Loucy (cell line): ENCODE measurements around the gene VPS9D1.

ENCODE experiments used
- EZH2phosphoT487 ChIP-seq: fragments of 200-600 bp; IDR thresholded peaks from 2 replicates; pipeline ENCODE4 v1.6.1; 2018; ENCODE audit warnings: antibody characterized with exemption, mild to moderate bottlenecking, moderate library complexity, borderline replicate concordance
- TF ChIP-seq, protein P1 (sequence below): fragments of 200-600 bp; sonication (generic); conservative IDR thresholded peaks from 2 replicates; pipeline ENCODE4 v1.5.1; 2014; ENCODE audit warnings: mild to moderate bottlenecking, antibody characterized with exemption, low read length

DNA sequence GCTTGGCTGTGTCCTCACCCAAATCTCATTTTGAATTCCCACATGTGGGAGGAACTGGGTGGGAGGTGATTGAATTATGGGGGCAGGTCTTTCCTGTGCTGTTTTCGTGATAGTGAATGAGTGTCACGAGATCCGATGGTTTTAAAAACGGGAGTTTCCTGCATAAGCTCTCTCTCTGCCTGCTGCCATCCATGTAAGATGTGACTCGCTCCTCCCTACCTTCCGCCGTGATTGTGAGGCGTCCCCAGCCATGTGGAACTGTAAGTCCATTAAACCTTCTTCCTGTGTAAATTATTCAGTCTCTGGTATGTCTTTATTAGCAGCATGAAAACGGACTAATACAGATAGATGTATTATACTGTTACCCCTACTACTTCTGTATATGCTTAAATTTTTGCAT is 59.5 kb downstream of the VPS9D1 start:
- TF ChIP-seq, protein P1, sequence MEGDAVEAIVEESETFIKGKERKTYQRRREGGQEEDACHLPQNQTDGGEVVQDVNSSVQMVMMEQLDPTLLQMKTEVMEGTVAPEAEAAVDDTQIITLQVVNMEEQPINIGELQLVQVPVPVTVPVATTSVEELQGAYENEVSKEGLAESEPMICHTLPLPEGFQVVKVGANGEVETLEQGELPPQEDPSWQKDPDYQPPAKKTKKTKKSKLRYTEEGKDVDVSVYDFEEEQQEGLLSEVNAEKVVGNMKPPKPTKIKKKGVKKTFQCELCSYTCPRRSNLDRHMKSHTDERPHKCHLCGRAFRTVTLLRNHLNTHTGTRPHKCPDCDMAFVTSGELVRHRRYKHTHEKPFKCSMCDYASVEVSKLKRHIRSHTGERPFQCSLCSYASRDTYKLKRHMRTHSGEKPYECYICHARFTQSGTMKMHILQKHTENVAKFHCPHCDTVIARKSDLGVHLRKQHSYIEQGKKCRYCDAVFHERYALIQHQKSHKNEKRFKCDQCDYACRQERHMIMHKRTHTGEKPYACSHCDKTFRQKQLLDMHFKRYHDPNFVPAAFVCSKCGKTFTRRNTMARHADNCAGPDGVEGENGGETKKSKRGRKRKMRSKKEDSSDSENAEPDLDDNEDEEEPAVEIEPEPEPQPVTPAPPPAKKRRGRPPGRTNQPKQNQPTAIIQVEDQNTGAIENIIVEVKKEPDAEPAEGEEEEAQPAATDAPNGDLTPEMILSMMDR = no peak
- no peak for TF ChIP-seq EZH2phosphoT487
